ENCODE measurements around the gene CFAP20DC. TPM values are rescaled to one million over a fixed set of nuclear protein-coding genes. Genes with fewer than 3 reads are reported as not detected.

The CFAP20DC gene
- total RNA-seq, 1 donor from 2014 or later, result 0.57 TPM

DNA sequence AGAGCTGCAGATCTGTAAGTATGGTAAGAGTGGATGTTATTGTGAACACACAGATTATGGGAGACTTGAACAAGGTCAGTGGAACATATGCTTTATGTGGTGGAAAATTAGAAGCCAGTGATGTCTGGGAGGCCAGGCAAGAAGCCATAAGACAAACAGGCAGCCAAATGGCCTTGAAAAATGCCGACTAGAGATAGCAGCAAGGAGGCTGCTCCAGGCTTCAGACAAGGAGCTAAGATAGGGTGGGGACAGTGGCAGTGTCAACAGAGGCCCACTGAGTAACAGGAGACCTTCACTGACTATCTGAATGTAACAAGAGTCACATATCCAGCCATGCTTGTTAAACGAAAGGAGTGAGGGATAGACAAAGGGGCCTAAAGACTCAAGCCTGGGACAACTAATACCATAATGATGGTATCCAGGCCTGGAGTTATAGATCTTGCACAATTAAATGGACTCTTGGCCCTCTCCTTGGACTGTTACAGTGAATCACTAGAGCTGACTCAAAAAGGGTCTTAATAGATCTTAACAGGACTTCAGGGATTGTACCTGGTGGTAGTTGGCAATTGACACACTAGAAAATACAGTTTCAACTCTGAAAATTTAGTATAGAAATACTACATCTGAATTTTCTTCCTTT is 50.6 kb downstream of the CFAP20DC start:
- no peak overlapping the region for H3K4me3 Mint-ChIP-seq (ENCODE audit: unreplicated experiment)
- no peaks in the 10 kb centered on the region for H3K79me2 ChIP-seq (ENCODE audit: insufficient read depth, low read length)
- no peak for TF ChIP-seq EZH2 (IDR thresholded peaks at IDR 0.05; ENCODE audit: insufficient read depth, low read length)
- TF ChIP-seq, protein P1, sequence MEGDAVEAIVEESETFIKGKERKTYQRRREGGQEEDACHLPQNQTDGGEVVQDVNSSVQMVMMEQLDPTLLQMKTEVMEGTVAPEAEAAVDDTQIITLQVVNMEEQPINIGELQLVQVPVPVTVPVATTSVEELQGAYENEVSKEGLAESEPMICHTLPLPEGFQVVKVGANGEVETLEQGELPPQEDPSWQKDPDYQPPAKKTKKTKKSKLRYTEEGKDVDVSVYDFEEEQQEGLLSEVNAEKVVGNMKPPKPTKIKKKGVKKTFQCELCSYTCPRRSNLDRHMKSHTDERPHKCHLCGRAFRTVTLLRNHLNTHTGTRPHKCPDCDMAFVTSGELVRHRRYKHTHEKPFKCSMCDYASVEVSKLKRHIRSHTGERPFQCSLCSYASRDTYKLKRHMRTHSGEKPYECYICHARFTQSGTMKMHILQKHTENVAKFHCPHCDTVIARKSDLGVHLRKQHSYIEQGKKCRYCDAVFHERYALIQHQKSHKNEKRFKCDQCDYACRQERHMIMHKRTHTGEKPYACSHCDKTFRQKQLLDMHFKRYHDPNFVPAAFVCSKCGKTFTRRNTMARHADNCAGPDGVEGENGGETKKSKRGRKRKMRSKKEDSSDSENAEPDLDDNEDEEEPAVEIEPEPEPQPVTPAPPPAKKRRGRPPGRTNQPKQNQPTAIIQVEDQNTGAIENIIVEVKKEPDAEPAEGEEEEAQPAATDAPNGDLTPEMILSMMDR (IDR thresholded peaks at IDR 0.05; ENCODE audit: insufficient read depth, low read depth, low read length), result no peak
- no peaks in the 10 kb centered on the region for H3K9me3 Mint-ChIP-seq (ENCODE audit: unreplicated experiment)
- H3K27ac Mint-ChIP-seq (ENCODE audit: unreplicated experiment), result peak overlapping the region; percentile 89
- peaks cover 13% of the 10 kb centered on the region for H3K4me1 Mint-ChIP-seq (ENCODE audit: low read depth, unreplicated experiment)
- no peak overlapping the region for H3K4me3 ChIP-seq (ENCODE audit: insufficient read depth, low read depth, low read length)
- peak overlapping the region; percentile 64 for H2AFZ ChIP-seq (ENCODE audit: low read depth, low read length)
- H3K4me2 ChIP-seq (ENCODE audit: low read length), result peak overlapping the region; percentile 34
- H3K4me1 ChIP-seq (ENCODE audit: insufficient read depth, low read length), result peaks cover 16% of the 10 kb centered on the region
- H3K9ac ChIP-seq (ENCODE audit: low read length), result peak overlapping the region; percentile 61
- H3K27me3 Mint-ChIP-seq (ENCODE audit: low read depth, unreplicated experiment), result no peaks in the 10 kb centered on the region
- peak; percentile 20 for DNase-seq (ENCODE audit: low read depth)
- H3K9me3 ChIP-seq (ENCODE audit: insufficient read depth, low read depth, low read length), result no peaks in the 10 kb centered on the region
- no peaks in the 10 kb centered on the region for H4K20me1 ChIP-seq (ENCODE audit: insufficient read depth, low read length)
- no peaks in the 10 kb centered on the region for H3K27me3 ChIP-seq (ENCODE audit: insufficient read depth, low read length)
- no peaks in the 10 kb centered on the region for H3K36me3 Mint-ChIP-seq (ENCODE audit: low read depth, unreplicated experiment)
- peak; percentile 32 for FAIRE-seq
- H3K27ac ChIP-seq (ENCODE audit: low read depth, low read length), result peak overlapping the region; percentile 79
- H3K36me3 ChIP-seq (ENCODE audit: insufficient read depth, low read length), result no peaks in the 10 kb centered on the region

DNA sequence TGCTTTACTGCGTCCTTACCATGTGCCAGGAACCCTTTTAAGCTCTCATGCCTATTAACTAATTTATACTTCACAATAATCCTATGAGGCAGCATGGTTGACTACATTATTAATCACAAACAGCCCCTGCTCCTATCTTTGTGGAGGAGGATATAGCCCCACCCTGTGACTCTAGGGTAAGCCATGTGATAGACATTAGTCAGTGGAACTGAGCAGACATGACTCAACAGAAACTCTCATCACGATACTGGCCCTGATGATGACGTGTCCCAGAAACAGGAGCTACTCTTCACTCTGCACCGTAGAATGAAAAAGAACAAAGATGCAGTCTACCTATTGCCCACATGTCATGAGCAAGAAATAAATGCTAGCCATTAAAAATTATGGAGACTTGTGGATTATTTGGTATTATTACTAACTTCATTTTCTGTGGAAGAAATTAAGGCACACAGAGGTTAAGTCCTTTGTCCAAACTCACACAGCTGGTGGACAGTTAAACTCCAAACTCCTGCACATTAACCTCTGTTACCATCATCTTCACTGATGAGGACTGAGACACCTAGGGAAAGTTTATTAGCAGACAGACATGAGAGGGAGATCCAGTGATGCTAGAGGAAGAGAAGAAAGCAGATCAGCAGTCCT is 51.2 kb downstream of the CFAP20DC start:
- FAIRE-seq (peak; percentile 92), DNase-seq (ENCODE audit: low read depth) (peak; percentile 95)
- H3K9ac ChIP-seq (ENCODE audit: low read length), result peak overlapping the region; percentile 61
- H4K20me1 ChIP-seq (ENCODE audit: insufficient read depth, low read length), result no peaks in the 10 kb centered on the region
- H3K27me3 ChIP-seq (ENCODE audit: insufficient read depth, low read length), result no peaks in the 10 kb centered on the region
- Mint-ChIP-seq H3K27ac (ENCODE audit: unreplicated experiment) (peak overlapping the region; percentile 89), H3K4me1 (ENCODE audit: low read depth, unreplicated experiment) (peaks cover 13% of the 10 kb centered on the region), H3K4me3 (ENCODE audit: unreplicated experiment) (no peak overlapping the region), H3K27me3 (ENCODE audit: low read depth, unreplicated experiment) (no peaks in the 10 kb centered on the region), H3K36me3 (ENCODE audit: low read depth, unreplicated experiment) (no peaks in the 10 kb centered on the region), H3K9me3 (ENCODE audit: unreplicated experiment) (no peaks in the 10 kb centered on the region)
- peaks cover 16% of the 10 kb centered on the region for H3K4me1 ChIP-seq (ENCODE audit: insufficient read depth, low read length)
- no peaks in the 10 kb centered on the region for H3K79me2 ChIP-seq (ENCODE audit: insufficient read depth, low read length)
- peak overlapping the region; percentile 64 for H2AFZ ChIP-seq (ENCODE audit: low read depth, low read length)
- TF ChIP-seq EZH2 (IDR thresholded peaks at IDR 0.05; ENCODE audit: insufficient read depth, low read length), result no peak
- TF ChIP-seq, protein P1 (IDR thresholded peaks at IDR 0.05; ENCODE audit: insufficient read depth, low read depth, low read length), result no peak
- H3K9me3 ChIP-seq (ENCODE audit: insufficient read depth, low read depth, low read length), result no peaks in the 10 kb centered on the region
- peak overlapping the region; percentile 34 for H3K4me2 ChIP-seq (ENCODE audit: low read length)
- no peak overlapping the region for H3K4me3 ChIP-seq (ENCODE audit: insufficient read depth, low read depth, low read length)
- H3K36me3 ChIP-seq (ENCODE audit: insufficient read depth, low read length), result no peaks in the 10 kb centered on the region
- H3K27ac ChIP-seq (ENCODE audit: low read depth, low read length), result peak overlapping the region; percentile 79

DNA sequence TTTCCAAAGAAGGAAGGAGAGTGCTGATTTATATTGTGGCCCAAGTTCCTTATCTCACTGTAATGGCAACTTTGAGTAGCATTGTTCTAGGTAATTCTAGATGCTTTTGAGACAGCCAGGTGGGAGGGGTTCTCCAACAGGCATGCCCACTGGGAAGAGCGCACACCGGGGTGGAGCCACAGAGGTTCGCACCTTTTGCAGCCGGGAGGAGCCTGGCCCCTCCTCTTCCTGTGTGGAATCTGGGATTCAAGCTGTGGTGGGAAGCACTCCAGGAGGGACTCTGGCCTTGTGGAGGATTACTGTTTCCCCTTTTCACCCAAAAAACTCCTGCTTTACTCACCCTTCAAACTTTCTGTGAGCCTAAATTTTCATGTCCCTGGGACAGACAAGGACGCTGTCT is 53.1 kb downstream of the CFAP20DC start:
- Histone ChIP-seq H3K36me3 (ENCODE audit: insufficient read depth, low read length) (no peaks in the 10 kb centered on the region), H3K27ac (ENCODE audit: low read depth, low read length) (no peak overlapping the region), H4K20me1 (ENCODE audit: insufficient read depth, low read length) (no peaks in the 10 kb centered on the region), H3K4me1 (ENCODE audit: insufficient read depth, low read length) (peaks cover 16% of the 10 kb centered on the region), H3K4me3 (ENCODE audit: insufficient read depth, low read depth, low read length) (no peak overlapping the region), H3K9me3 (ENCODE audit: insufficient read depth, low read depth, low read length) (no peaks in the 10 kb centered on the region), H3K79me2 (ENCODE audit: insufficient read depth, low read length) (no peaks in the 10 kb centered on the region), H3K4me2 (ENCODE audit: low read length) (no peak overlapping the region), H3K9ac (ENCODE audit: low read length) (no peak overlapping the region), H2AFZ (ENCODE audit: low read depth, low read length) (no peak overlapping the region), H3K27me3 (ENCODE audit: insufficient read depth, low read length) (no peaks in the 10 kb centered on the region)
- Mint-ChIP-seq H3K27me3 (ENCODE audit: low read depth, unreplicated experiment) (no peaks in the 10 kb centered on the region), H3K4me3 (ENCODE audit: unreplicated experiment) (no peak overlapping the region), H3K9me3 (ENCODE audit: unreplicated experiment) (no peaks in the 10 kb centered on the region), H3K4me1 (ENCODE audit: low read depth, unreplicated experiment) (peaks cover 13% of the 10 kb centered on the region), H3K36me3 (ENCODE audit: low read depth, unreplicated experiment) (no peaks in the 10 kb centered on the region), H3K27ac (ENCODE audit: unreplicated experiment) (no peak overlapping the region)
- DNase-seq (ENCODE audit: low read depth) (no peak), FAIRE-seq (no peak)
- TF ChIP-seq, protein P1 (IDR thresholded peaks at IDR 0.05; ENCODE audit: insufficient read depth, low read depth, low read length), result no peak
- TF ChIP-seq EZH2 (IDR thresholded peaks at IDR 0.05; ENCODE audit: insufficient read depth, low read length), result no peak
